Adrenal gland (tissue), 12 donors: Measurements from ENCODE around the gene ASTN2. TPM values are rescaled to one million over a fixed set of nuclear protein-coding genes. Genes with fewer than 3 reads are reported as not detected.

ENCODE experiments used
- DNase-seq, 7 donors: peaks; one replicate each; pipeline ENCODE4 v3.0.0-alpha.2; 2019 to 2020
- H3K27ac ChIP-seq, 5 donors: fragments of 200-600 bp; sonication (generic) in 4 of 5; 1 replicate in 3 of 5; 2 replicates in 2 of 5; pipeline versions ENCODE4 v1.5.1 to v1.8.0; 2016 to 2020; ENCODE audit warnings: mild to moderate bottlenecking in 1 of 5
- H3K27me3 ChIP-seq: fragments of 200-600 bp; 2 replicates; pipeline ENCODE4 v1.8.0; 2021
- H3K36me3 ChIP-seq, 2 donors: fragments of 200-600 bp; replicated peaks in 1 of 2; 1 replicate in 1 of 2; 2 replicates in 1 of 2; pipeline versions ENCODE4 v1.5.1 to v1.8.0; 2018 to 2022
- H3K4me1 ChIP-seq, 2 donors: fragments of 200-600 bp; replicated peaks in 1 of 2; 1 replicate in 1 of 2; 2 replicates in 1 of 2; pipeline versions ENCODE4 v1.5.1 to v1.8.0; 2018 to 2021
- H3K4me3 ChIP-seq, 4 donors: fragments of 200-600 bp; sonication (generic) in 3 of 4; one replicate each; pipeline ENCODE4 v1.5.1; 2016 to 2018
- H3K9me3 ChIP-seq, 3 donors: fragments of 200-600 bp; sonication (generic) in 1 of 3; replicated peaks in 1 of 3; 1 replicate in 2 of 3; 2 replicates in 1 of 3; pipeline versions ENCODE4 v1.5.1 to v1.8.0; 2016 to 2021
- CTCF ChIP-seq, 6 experiments: fragments of 450-650 bp in 4 of 6; fragments of 200-600 bp in 2 of 6; sonication (generic) in 1 of 6; IDR thresholded peaks; 1 replicate in 5 of 6; 2 replicates in 1 of 6; pipeline versions ENCODE4 v1.5.1 to v1.8.0; 2016 to 2021; ENCODE audit warnings: antibody characterized with exemption in 6 of 6, mild to moderate bottlenecking in 2 of 6, moderate library complexity in 1 of 6
- POLR2A ChIP-seq, 2 donors: fragments of 450-650 bp; IDR thresholded peaks; one replicate each; pipeline ENCODE4 v1.6.1; 2017; ENCODE audit warnings: antibody characterized with exemption in 2 of 2, mild to moderate bottlenecking in 2 of 2, moderate library complexity in 1 of 2
- WGBS, 4 donors: extraction: QIAGEN DNeasy Blood & Tissue Kit in 2 of 4; methylation state at CpG; one replicate each; pipeline versions ENCODE4 v1.1.5 to v1.1.7; 2013 to 2017; 5-methylcytosine and 5-hydroxymethylcytosine counted together
- intact Hi-C, 2 donors: fragments of 100-400 bp; cut with DNase I; formaldehyde crosslinking; loops; one replicate each; pipeline versions ENCODE4 v1.14.1 to v1.15.0; 2022 to 2023
- polyA plus RNA-seq, 3 donors: library from polyadenylated mRNA; stranded (reverse); fragments of 200-250 nt in 2 of 3; fragments of 350-450 nt in 1 of 3; fragmentation: Illumina TruSeq in 1 of 3; extraction: RNeasy Lipid Tissue Mini Kit (QIAGEN cat#74804) in 1 of 3; gene quantifications; one replicate each; pipeline ENCODE4 v1.2.3, GENCODE V29; 2013 to 2014
- total RNA-seq, 9 donors: library from RNA; depleted of rRNA in 4 of 9; stranded (reverse); fragments of >200 nt in 4 of 9; fragments of 120-200 nt in 1 of 9; fragmentation: NEBNext Ultra II Directional in 1 of 9; extraction: Animal tissue kit (Norgen Biotek cat#: 25700) in 1 of 9; gene quantifications; one replicate each; pipeline versions ENCODE4 v1.1.0 to v1.2.4, GENCODE V29; 2013 to 2023
- donor health status: healthy with polysubstance abuse.
- donor health status: Bipolar disorder and iron deficiency.
- donor health status: DM: yes; HTN: yes; CAD: no.
- donor health status: DM: no; HTN: no; CAD: no.
- donor health status: DM: no; HTN: no; CAD: no.
- donor health status: DM: yes; HTN: yes; CAD: no.

ASTN2 gene
- total and polyA plus RNA-seq, 12 donors: 2.5 to 15.6 (median 6.8) TPM

- Histone ChIP-seq H3K27ac (no peak overlapping the region), H3K9me3 (no peaks in the 10 kb centered on the region), H3K4me1 (no peaks in the 10 kb centered on the region), H3K4me3 (no peak overlapping the region), H3K27me3 (no peaks in the 10 kb centered on the region), H3K36me3 (no peaks in the 10 kb centered on the region)
- TF ChIP-seq CTCF (IDR thresholded peaks at IDR 0.05) (no peak), POLR2A (IDR thresholded peaks at IDR 0.05) (no peak)
- DNase-seq: no peak
- intact Hi-C loops: no loop called here
Observed at GRCh38 chr9:116464423-116464822, 950.4 kb downstream of the ASTN2 start.

- TF ChIP-seq POLR2A (IDR thresholded peaks at IDR 0.05) (no peak), CTCF (IDR thresholded peaks at IDR 0.05) (no peak)
- WGBS, 4 donors: 93 to 97% (median 95%) methylated on average over 3 of the region's 3 CpGs
- Histone ChIP-seq H3K9me3 (no peaks in the 10 kb centered on the region), H3K27me3 (no peaks in the 10 kb centered on the region), H3K36me3 (no peaks in the 10 kb centered on the region), H3K4me3 (no peak overlapping the region), H3K27ac (no peak overlapping the region), H3K4me1 (no peaks in the 10 kb centered on the region)
- intact Hi-C loops: no loop called here
- DNase-seq: no peak
Observed at GRCh38 chr9:116461632-116462031, 953.2 kb downstream of the ASTN2 start.

- TF ChIP-seq POLR2A (IDR thresholded peaks at IDR 0.05) (no peak), CTCF (IDR thresholded peaks at IDR 0.05) (no peak)
- 70 to 90% (median 86%) methylated on average over 2 of the region's 2 CpGs for WGBS, 4 donors
- no peak overlapping the region for H3K4me3 ChIP-seq
- intact Hi-C loops: no loop called here
- H3K36me3 ChIP-seq: no peaks in the 10 kb centered on the region
- H3K27ac ChIP-seq: no peak overlapping the region
- H3K9me3 ChIP-seq: no peaks in the 10 kb centered on the region
- H3K4me1 ChIP-seq: no peaks in the 10 kb centered on the region
- H3K27me3 ChIP-seq: no peaks in the 10 kb centered on the region
- DNase-seq: no peak
Observed at GRCh38 chr9:116460026-116460425, 954.8 kb downstream of the ASTN2 start.

- Histone ChIP-seq H3K36me3 (no peaks in the 10 kb centered on the region), H3K4me3 (no peak overlapping the region), H3K27ac (no peak overlapping the region), H3K9me3 (no peaks in the 10 kb centered on the region), H3K27me3 (no peaks in the 10 kb centered on the region), H3K4me1 (no peaks in the 10 kb centered on the region)
- no peak for TF ChIP-seq POLR2A (IDR thresholded peaks at IDR 0.05)
- TF ChIP-seq CTCF (IDR thresholded peaks at IDR 0.05): no peak
- 90 to 91% (median 90%) methylated on average over 3 of the region's 3 CpGs for WGBS, 4 donors
- DNase-seq: no peak
- intact Hi-C loops: no loop called here
Observed at GRCh38 chr9:116459576-116459975, 955.3 kb downstream of the ASTN2 start.
